GM21528 (cell line): ENCODE data around the gene PPARGC1A.

Experiments
- ATAC-seq: cut with Tn5 transposase; IDR thresholded peaks from one replicate; pipeline ENCODE4 v1.9.1; 2021; ENCODE audit warnings: mild to moderate bottlenecking, moderate library complexity; ENCODE audit not compliant: unreplicated experiment, low FRiP score

Gene PPARGC1A

GRCh38 chr4:23911675-23912455, 22.0 kb upstream of the PPARGC1A start:
- peak; percentile 81 for ATAC-seq

- no peak for ATAC-seq
Observed at GRCh38 chr4:23909671-23910070, 19.8 kb upstream of the PPARGC1A start.

DNA sequence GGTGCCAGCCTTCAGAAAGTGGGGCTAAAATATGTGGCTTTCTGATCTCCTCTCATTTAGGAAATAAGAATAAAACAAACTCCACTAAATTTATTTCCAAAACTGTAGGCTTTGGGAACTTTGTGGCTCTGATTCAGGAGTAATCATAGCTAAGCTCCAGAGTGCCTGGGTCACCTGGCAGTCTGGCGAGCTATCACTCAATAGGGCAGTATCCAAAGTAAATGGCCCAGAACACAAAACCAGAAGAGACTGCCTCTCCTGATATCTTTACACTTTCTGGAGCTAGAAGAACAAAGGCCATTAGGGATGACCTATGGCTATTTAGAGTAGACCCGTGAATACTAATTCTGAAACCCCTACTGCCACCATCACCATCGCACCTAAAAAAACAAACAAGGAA, 17.0 kb upstream of the PPARGC1A start:
- no peak for ATAC-seq

- ATAC-seq, result no peak
Observed at GRCh38 chr4:23904639-23905071, 14.8 kb upstream of the PPARGC1A start.

DNA sequence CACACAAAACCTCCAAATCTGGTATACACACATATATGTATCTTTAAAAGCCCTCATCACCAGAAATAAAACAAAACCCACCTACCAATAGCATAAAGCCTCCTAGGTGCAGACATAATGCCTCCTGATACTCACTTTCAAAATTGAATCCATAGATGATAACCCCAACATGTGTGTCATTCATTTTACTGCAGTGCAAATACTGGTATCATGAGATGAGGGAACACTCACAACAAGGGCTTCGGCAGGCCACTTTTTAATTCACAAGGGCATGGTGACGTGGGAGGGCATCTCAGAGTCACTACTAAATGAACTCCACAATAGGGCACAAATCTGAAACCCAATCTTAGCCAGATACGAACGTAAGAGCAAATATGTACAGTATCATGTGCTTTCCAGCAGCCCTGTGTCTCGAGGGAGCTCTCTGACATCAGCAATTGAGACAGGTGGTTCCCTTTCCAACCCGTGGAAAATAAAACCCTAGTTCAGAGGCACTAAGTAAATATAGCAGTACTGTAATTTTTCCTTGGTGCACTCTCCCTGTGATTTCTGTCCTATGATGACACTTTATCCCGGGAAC, 14.1 kb upstream of the PPARGC1A start:
- ATAC-seq, result no peak

DNA sequence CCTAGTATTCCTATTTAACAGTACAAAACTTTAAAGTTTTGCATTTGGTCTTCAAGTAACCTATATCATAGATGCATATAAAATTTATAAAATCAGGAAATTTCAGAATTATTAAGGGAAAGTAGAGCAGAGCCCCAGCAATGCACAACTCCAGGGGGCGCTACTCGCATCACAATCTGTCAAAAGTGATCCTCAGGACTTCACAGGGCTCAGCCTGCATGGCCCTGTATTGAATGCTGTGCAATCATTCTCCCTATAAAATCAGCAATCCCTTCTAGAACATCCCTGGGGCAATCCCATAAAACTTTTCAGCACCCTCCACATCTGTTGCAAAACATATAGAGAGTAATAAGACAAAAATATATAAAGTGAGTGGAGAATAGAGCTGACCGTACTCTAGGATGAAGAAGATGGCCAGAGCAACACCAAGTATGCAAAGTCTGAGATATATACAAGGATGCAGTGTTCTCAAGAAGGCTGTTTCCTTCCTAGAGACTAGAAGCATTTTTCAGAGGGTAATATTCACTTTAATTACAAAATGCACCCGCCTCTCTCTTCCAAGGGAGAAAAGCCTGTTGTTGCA, 12.5 kb upstream of the PPARGC1A start:
- ATAC-seq, result no peak

GRCh38 chr4:23900636-23901035, 10.8 kb upstream of the PPARGC1A start:
- ATAC-seq, result no peak

GRCh38 chr4:23899565-23899964, 9.7 kb upstream of the PPARGC1A start:
- ATAC-seq, result no peak

DNA sequence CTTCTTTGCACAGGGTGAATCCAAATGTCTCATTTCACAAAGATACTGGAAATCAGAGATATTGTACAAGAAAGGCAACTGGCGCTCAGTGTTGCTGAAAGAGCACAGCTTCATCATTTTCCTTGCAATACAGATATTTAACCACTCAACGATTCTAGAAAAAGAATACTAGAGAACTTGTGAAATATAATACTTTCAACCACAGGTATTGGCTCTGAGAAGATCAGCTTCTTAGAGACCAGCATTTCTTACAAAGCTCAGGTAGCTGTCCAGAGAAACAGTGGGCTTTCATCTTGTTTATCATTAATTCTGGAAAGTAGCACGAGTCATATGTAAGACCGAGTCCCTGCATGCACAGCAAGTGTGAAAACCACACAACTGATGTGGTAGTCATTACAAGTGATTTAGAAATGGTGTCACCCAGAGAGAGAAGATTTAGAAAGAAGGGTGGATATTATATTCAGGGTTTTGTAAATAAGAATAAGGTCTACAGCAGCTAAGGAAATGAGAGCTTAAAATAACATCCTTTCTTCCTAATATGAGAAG, 7.8 kb upstream of the PPARGC1A start:
- ATAC-seq, result no peak

DNA sequence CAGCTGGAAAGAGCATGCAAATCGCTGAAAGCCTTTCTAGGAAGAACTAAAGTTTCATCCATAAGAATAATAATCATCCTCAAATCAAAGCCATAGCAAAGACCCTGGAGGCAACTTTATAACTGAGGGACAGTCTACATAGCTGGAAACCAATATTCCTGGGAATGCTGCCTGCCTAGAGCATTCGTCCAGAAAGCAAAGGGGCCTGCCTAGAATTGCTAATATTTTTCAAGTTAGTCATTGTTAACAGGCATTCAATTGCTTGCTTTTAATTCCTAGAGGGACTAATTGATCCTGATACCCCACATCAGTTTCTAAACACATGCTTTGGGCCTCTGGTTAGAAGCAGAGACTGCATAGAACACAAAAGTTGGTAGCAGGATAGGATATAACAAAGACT, 4.2 kb upstream of the PPARGC1A start:
- ATAC-seq, result no peak

GRCh38 chr4:23891064-23891421, 1.2 kb upstream of the PPARGC1A start:
- ATAC-seq, result no peak

GRCh38 chr4:23890369-23891063, 669 bp upstream of the PPARGC1A start:
- no peak for ATAC-seq

GRCh38 chr4:23889391-23889790, 456 bp downstream of the PPARGC1A start:
- ATAC-seq, result no peak

- no peak for ATAC-seq
Observed at GRCh38 chr4:23888421-23889319, 1.2 kb downstream of the PPARGC1A start.

DNA sequence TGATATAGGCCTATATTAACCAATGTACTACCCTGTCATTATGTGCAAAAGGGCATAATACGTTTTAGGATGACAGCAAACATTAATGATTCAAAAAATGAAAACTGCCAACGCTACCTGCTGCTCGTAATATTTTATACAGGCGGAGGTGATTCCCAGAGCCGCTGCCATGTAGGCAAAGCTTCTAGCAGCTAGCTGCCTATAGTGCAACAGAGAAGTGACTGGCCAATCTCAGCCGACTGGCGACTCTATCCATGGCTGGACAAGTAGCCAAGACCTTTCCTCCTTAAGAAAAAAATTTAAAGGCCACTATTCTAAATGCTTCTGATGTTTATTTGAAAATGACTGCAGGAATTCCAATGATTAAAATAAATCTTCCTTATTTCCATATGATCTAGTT, 1.9 kb downstream of the PPARGC1A start:
- ATAC-seq, result no peak

DNA sequence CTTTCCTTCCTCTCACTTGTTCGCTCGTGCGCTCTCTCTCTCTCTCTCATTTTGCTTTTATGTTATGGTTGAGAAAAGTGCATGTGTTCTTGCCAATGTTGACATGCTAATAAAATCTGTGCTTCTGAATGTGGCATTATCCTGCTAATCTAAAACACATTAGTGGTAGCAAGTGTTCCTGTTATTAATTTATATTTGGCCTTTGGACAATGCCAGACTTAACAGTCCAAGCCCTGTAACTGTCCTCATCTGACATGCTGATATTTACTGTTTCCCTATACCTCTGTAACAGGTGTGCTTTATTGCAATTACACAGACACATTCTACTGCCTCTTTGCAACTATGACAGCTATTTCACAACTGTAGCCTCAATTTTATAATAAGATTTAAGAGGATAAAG, 2.7 kb downstream of the PPARGC1A start:
- ATAC-seq, result no peak

DNA sequence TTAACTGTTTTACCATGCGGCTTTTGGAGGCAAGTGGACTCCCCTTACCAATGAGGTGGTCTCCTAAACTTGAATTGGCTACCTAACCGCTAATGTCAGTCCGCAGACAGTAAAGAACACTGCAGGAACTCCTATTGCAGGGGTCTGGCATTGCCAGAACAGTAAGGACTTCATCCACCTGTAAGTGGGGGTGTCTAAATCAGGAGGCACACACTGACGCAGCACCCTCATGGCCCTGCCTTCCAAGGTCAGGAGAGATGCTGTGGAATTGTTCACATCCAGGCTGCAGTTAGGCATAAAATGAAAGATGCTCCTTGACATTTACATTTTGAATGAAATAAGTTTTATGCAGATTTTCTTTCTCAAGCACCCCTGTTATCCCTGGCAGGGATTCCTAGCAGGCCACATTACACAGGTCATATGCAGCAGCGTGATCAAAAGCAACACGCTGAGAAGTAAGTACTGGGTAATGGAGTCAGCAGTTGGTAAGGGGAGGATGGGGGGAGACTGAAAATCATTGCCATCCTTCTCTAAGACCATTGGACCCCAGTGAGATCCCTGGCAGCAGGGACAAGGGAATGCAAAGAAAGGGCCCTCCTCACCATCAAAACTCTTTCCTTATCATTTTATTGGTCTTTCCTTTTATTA, 3.8 kb downstream of the PPARGC1A start:
- ATAC-seq, result no peak

GRCh38 chr4:23884741-23885140, 5.1 kb downstream of the PPARGC1A start:
- no peak for ATAC-seq

DNA sequence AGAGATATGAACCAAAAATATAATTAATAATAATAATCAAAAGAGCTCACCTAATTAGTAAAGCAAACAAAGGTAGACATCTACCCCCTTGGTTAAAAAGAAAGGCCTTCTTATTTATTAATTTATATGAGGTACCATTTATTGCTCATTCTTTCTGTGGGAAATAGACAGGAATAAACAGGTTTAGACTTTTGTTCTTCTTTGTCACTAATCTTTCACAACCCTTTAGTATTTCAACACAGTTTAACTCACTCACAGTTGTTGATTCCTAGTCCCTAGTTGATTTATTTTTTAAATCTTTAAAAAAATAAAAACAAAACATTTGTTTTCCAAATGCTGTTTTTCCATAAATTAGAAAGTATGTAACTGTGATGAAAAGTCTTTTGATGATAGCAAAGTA, 5.6 kb downstream of the PPARGC1A start:
- ATAC-seq, result no peak
